Measurements from ENCODE around the gene EPN1. TPM values are rescaled to one million over a fixed set of nuclear protein-coding genes. Genes with fewer than 3 reads are reported as not detected.

Gene EPN1
- total RNA-seq, 3 donors from 2014 or later (not counting 1 experiment from before 2014, with no cell fraction given): 47.6 to 56.4 (median 51.8) TPM

DNA sequence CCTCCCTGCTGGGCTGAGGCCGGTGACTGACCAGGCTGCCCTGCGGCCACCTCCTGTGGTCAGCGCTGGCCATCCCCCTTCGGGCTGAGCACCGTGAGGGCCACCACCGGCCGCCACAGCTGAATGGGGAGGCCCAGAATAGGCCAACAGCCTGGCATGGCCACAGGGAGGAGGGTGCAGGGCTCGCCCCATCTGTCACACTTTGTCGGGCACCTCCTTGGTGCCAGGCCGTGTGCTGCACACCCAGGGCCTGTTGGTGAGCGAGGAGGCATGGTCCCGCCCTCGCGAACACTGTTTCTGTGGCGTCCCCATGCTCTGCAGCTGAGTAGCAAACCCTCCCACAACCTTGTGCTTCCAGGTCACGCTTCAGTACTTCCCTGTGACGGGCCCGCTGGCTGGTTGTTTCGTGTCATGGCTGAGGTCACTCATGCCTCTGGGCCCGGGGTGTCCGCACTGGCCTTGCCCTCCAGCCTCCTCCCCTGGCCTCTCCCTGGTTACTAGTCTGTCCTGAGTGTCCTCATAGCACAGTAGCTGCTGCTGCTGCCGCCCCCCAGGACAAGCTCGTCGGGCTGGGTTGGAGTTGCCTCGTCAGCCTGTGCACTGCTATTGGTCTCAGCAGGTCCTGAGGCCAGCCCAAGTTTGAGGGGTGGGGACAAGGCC is 15.2 kb downstream of the EPN1 start:
- intact Hi-C loops (cut with micrococcal nuclease): no loop called here
- Histone ChIP-seq H3K27ac (ENCODE audit: low read length) (no peak overlapping the region), H3K36me3 (ENCODE audit: control insufficient read depth, insufficient read depth, low read length) (peaks cover 66% of the 10 kb centered on the region), H3K4me3 (ENCODE audit: low read length) (no peak overlapping the region), H3K27me3 (ENCODE audit: control insufficient read depth, insufficient read depth, low read length) (no peaks in the 10 kb centered on the region), H3K9me3 (ENCODE audit: control insufficient read depth, insufficient read depth, low read length) (no peaks in the 10 kb centered on the region), H3K4me1 (ENCODE audit: control insufficient read depth, insufficient read depth, low read length) (peaks cover 7% of the 10 kb centered on the region)
- TF ChIP-seq, protein P1, sequence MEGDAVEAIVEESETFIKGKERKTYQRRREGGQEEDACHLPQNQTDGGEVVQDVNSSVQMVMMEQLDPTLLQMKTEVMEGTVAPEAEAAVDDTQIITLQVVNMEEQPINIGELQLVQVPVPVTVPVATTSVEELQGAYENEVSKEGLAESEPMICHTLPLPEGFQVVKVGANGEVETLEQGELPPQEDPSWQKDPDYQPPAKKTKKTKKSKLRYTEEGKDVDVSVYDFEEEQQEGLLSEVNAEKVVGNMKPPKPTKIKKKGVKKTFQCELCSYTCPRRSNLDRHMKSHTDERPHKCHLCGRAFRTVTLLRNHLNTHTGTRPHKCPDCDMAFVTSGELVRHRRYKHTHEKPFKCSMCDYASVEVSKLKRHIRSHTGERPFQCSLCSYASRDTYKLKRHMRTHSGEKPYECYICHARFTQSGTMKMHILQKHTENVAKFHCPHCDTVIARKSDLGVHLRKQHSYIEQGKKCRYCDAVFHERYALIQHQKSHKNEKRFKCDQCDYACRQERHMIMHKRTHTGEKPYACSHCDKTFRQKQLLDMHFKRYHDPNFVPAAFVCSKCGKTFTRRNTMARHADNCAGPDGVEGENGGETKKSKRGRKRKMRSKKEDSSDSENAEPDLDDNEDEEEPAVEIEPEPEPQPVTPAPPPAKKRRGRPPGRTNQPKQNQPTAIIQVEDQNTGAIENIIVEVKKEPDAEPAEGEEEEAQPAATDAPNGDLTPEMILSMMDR (IDR thresholded peaks at IDR 0.05): no peak
- Mint-ChIP-seq H3K9me3 (no peaks in the 10 kb centered on the region), H3K27ac (no peak overlapping the region), H3K27me3 (ENCODE audit: low read depth in 2 of 2) (no peaks in the 10 kb centered on the region), H3K36me3 (no peaks in the 10 kb centered on the region), H3K4me3 (no peak overlapping the region), H3K4me1 (peaks cover 0 to 13% of the 10 kb centered on the region in 2 donors)
- 98% methylated on average over 25 of the region's 25 CpGs for WGBS (ENCODE audit: insufficient coverage)
- ATAC-seq (no peak), DNase-seq (no peak)

DNA sequence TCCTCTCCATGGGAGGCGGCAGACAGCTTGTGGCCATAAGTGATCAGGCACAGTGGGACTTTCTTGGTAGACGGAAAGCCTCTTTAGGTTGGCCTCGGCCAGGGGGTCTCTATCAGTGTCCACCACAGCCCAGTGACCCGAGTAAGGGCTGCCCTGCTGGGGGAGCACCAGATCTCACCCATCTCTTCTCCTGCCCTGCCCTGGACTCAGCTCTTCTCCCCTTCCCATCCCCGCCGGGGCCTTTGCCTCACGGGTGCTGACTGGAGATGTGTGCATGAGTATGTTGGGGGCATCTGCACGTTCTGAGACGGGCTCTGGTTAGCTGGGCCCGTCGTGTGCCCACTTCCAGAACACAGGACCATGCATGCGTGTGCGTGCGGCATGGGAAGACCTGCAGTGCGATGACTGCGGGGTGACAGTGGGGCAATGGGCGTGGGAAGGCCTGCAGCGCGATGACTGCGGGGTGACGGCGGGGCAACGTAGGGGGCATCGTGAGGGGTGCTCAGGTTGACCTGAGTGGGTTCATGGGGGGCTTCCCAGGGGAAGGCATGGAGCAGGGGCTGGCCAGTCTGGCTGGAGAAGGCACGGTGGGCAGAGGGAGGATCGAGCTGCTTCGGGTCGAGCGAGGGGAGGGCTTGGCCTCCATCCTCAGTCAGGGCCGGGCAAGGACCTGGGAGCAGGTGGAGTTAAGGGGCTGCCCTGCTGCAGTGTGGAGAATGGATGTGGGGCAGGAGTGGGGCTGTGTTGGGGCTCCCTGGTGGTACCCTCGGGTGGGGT is 15.9 kb downstream of the EPN1 start:
- intact Hi-C loops (cut with micrococcal nuclease): no loop called here
- Mint-ChIP-seq H3K27me3 (ENCODE audit: low read depth in 2 of 2) (no peaks in the 10 kb centered on the region), H3K27ac (no peak overlapping the region), H3K36me3 (no peaks in the 10 kb centered on the region), H3K9me3 (no peaks in the 10 kb centered on the region), H3K4me1 (peaks cover 0 to 10% of the 10 kb centered on the region in 2 donors), H3K4me3 (no peak overlapping the region)
- Histone ChIP-seq H3K27ac (ENCODE audit: low read length) (no peak overlapping the region), H3K27me3 (ENCODE audit: control insufficient read depth, insufficient read depth, low read length) (no peaks in the 10 kb centered on the region), H3K9me3 (ENCODE audit: control insufficient read depth, insufficient read depth, low read length) (no peaks in the 10 kb centered on the region), H3K4me1 (ENCODE audit: control insufficient read depth, insufficient read depth, low read length) (peaks cover 7% of the 10 kb centered on the region), H3K4me3 (ENCODE audit: low read length) (no peak overlapping the region), H3K36me3 (ENCODE audit: control insufficient read depth, insufficient read depth, low read length) (peaks cover 67% of the 10 kb centered on the region)
- WGBS (ENCODE audit: insufficient coverage): 98% methylated on average over 30 of the region's 31 CpGs
- no peak for DNase-seq
- ATAC-seq: no peak
- TF ChIP-seq, protein P1 (IDR thresholded peaks at IDR 0.05): no peak

GRCh38 chr19:55691561-55692481 is 16.8 kb downstream of the EPN1 start:
- Mint-ChIP-seq H3K27ac (no peak overlapping the region), H3K4me3 (no peak overlapping the region), H3K27me3 (ENCODE audit: low read depth in 2 of 2) (no peaks in the 10 kb centered on the region), H3K4me1 (peaks cover 0 to 4% of the 10 kb centered on the region in 2 donors), H3K36me3 (no peaks in the 10 kb centered on the region), H3K9me3 (no peaks in the 10 kb centered on the region)
- Histone ChIP-seq H3K4me1 (ENCODE audit: control insufficient read depth, insufficient read depth, low read length) (peaks cover 7% of the 10 kb centered on the region), H3K9me3 (ENCODE audit: control insufficient read depth, insufficient read depth, low read length) (no peaks in the 10 kb centered on the region), H3K4me3 (ENCODE audit: low read length) (no peak overlapping the region), H3K27ac (ENCODE audit: low read length) (no peak overlapping the region), H3K36me3 (ENCODE audit: control insufficient read depth, insufficient read depth, low read length) (peaks cover 69% of the 10 kb centered on the region), H3K27me3 (ENCODE audit: control insufficient read depth, insufficient read depth, low read length) (no peaks in the 10 kb centered on the region)
- no peak for DNase-seq
- intact Hi-C loops (cut with micrococcal nuclease): no loop called here
- ATAC-seq: no peak
- TF ChIP-seq, protein P1 (IDR thresholded peaks at IDR 0.05): no peak
- WGBS (ENCODE audit: insufficient coverage): 97% methylated on average over 31 of the region's 31 CpGs

All from natural killer cell (primary cell).